ENCODE data around the gene MUC4.

DNA sequence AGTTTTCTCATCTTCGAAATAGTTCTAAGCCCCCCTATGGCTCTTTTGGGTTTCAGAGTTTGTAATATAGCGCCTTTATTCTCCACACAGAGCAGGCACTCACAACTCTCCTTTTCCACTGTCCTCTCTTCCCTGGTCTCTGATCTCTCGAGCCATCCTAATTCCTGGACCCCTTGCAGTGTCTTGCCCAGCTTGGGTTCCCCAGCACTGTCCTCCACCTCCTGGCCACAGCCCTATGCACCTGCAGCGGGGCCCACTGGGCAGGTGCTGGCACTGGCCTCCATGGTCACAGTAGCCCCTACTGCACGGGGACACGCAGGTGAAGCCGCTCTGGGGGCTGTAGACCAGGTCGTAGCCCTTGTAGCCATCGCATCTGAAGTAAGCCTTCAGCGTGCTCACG is 63.1 kb downstream of the MUC4 start:
- TF ChIP-seq, protein P1, sequence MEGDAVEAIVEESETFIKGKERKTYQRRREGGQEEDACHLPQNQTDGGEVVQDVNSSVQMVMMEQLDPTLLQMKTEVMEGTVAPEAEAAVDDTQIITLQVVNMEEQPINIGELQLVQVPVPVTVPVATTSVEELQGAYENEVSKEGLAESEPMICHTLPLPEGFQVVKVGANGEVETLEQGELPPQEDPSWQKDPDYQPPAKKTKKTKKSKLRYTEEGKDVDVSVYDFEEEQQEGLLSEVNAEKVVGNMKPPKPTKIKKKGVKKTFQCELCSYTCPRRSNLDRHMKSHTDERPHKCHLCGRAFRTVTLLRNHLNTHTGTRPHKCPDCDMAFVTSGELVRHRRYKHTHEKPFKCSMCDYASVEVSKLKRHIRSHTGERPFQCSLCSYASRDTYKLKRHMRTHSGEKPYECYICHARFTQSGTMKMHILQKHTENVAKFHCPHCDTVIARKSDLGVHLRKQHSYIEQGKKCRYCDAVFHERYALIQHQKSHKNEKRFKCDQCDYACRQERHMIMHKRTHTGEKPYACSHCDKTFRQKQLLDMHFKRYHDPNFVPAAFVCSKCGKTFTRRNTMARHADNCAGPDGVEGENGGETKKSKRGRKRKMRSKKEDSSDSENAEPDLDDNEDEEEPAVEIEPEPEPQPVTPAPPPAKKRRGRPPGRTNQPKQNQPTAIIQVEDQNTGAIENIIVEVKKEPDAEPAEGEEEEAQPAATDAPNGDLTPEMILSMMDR (IDR thresholded peaks at IDR 0.05), result no peak
- no peak for TF ChIP-seq POLR2A (IDR thresholded peaks at IDR 0.05)

Measured in testis (tissue), 2 donors.